DOHH2 (cell line): ENCODE data around the gene TP63.

Experiments
- EZH2phosphoT487 ChIP-seq: fragments of 200-600 bp; sonication (generic); IDR thresholded peaks from 2 replicates; pipeline ENCODE4 v1.6.1; 2017; ENCODE audit warnings: borderline replicate concordance, mild to moderate bottlenecking, antibody characterized with exemption, low read length, moderate library complexity, mixed read lengths
- TF ChIP-seq, protein P1 (sequence below): fragments of 200-600 bp; sonication (generic); IDR thresholded peaks from one replicate; pipeline ENCODE4 v1.5.1; 2014; ENCODE audit warnings: antibody characterized with exemption, mild to moderate bottlenecking, low read depth, low read length; ENCODE audit not compliant: poor library complexity, severe bottlenecking

DNA sequence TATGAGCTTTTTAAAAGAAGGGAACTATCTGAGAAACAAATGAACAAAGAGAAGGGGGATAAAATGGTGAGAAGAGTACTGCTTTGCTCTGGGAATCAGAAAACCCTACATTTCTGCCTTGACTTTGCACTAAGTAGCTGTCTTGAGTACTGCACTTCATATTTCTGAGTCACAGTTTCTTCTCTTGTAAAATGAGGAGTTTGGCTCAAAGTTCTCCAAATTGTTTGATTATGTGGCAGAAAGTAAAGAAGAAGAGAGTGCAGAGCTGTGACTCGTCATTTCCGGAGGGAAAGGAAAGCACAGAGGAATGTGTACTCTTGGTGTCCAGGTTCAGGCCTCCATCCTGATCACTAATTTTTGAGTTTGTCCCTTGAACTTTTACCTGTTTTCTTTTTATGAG, 54.7 kb downstream of the TP63 start:
- TF ChIP-seq EZH2phosphoT487 = no peak
- TF ChIP-seq, protein P1, sequence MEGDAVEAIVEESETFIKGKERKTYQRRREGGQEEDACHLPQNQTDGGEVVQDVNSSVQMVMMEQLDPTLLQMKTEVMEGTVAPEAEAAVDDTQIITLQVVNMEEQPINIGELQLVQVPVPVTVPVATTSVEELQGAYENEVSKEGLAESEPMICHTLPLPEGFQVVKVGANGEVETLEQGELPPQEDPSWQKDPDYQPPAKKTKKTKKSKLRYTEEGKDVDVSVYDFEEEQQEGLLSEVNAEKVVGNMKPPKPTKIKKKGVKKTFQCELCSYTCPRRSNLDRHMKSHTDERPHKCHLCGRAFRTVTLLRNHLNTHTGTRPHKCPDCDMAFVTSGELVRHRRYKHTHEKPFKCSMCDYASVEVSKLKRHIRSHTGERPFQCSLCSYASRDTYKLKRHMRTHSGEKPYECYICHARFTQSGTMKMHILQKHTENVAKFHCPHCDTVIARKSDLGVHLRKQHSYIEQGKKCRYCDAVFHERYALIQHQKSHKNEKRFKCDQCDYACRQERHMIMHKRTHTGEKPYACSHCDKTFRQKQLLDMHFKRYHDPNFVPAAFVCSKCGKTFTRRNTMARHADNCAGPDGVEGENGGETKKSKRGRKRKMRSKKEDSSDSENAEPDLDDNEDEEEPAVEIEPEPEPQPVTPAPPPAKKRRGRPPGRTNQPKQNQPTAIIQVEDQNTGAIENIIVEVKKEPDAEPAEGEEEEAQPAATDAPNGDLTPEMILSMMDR = no peak
